Activated CD8-positive, alpha-beta T cell treated with anti-CD3 and anti-CD28 coated beads, Interleukin-2, amount 10 ng/mL, durations not matched to agents 7 days and 5 days (primary cell): Measurements from ENCODE around the gene KCNRG. TPM values are rescaled to one million over a fixed set of nuclear protein-coding genes. Genes with fewer than 3 reads are reported as not detected.

Source experiments
- ATAC-seq: fragments of 150-1000 bp; cut with Tn5 transposase; one replicate; pipeline ENCODE4 v1.10.0; 2021; ENCODE audit warnings: moderate library complexity
- CTCF ChIA-PET: fragments of 350-600 bp; sonication (Branson Sonifier 250); formaldehyde crosslinking; loops from one replicate; lab custom pipeline; 2021; ENCODE audit warnings: antibody characterized with exemption; lab: Charles Lee
- POLR2A ChIA-PET: fragments of 350-600 bp; sonication (Branson Sonifier 250); formaldehyde crosslinking; loops from one replicate; lab custom pipeline; 2021; ENCODE audit warnings: antibody characterized with exemption; lab: Charles Lee
- DNase-seq: peaks from one replicate; pipeline ENCODE4 v3.0.0-alpha.2; 2020
- H3K27ac Mint-ChIP-seq: one replicate; pipeline ENCODE4 v1.8.0; 2021; ENCODE audit warnings: mild to moderate bottlenecking, mixed read lengths
- H3K27me3 Mint-ChIP-seq: one replicate; pipeline ENCODE4 v1.8.0; 2021; ENCODE audit warnings: low read depth, mixed read lengths
- H3K36me3 Mint-ChIP-seq: one replicate; pipeline ENCODE4 v1.8.0; 2021; ENCODE audit warnings: low read depth, mixed read lengths
- H3K4me1 Mint-ChIP-seq: one replicate; pipeline ENCODE4 v1.8.0; 2021; ENCODE audit warnings: low read depth, mixed read lengths
- H3K4me3 Mint-ChIP-seq: one replicate; pipeline ENCODE4 v1.8.0; 2021; ENCODE audit warnings: mild to moderate bottlenecking, mixed read lengths
- H3K9me3 Mint-ChIP-seq: one replicate; pipeline ENCODE4 v1.8.0; 2022; ENCODE audit warnings: mixed read lengths; ENCODE audit not compliant: insufficient read depth
- total RNA-seq, 2 experiments: library from RNA; stranded (reverse); gene quantifications; one replicate each; pipeline ENCODE4 v1.2.3, GENCODE V29; 2021

The KCNRG gene
- total RNA-seq, 2 experiments from 2014 or later = 0.18 to 0.82 TPM

DNA sequence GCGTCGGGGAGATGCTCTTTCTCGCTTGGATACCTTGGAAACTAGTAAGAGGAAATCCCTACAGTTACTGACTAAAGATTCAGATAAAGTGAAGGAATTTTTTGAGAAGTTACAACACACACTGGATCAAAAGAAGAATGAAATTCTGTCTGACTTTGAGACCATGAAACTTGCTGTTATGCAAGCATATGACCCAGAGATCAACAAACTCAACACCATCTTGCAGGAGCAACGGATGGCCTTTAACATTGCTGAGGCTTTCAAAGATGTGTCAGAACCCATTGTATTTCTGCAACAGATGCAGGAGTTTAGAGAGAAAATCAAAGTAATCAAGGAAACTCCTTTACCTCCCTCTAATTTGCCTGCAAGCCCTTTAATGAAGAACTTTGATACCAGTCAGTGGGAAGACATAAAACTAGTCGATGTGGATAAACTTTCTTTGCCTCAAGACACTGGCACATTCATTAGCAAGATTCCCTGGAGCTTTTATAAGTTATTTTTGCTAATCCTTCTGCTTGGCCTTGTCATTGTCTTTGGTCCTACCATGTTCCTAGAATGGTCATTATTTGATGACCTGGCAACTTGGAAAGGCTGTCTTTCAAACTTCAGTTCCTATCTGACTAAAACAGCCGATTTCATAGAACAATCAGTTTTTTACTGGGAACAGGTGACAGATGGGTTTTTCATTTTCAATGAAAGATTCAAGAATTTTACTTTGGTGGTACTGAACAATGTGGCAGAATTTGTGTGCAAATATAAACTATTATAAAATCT is 2.7 kb upstream of the KCNRG start:
- no peaks in the 10 kb centered on the region for H3K9me3 Mint-ChIP-seq
- H3K27me3 Mint-ChIP-seq = no peaks in the 10 kb centered on the region
- no peak overlapping the region for H3K4me3 Mint-ChIP-seq
- ChIA-PET CTCF (interaction anchor here (2.8 kb wide), 1 partner anchor 15 kb away, joined by 12 read pairs; the partner anchor contains the start of gene TRIM13), POLR2A (interaction anchor here (2.3 kb wide), 1 partner anchor 15 kb away, joined by 8 read pairs; the partner anchor contains the start of gene TRIM13)
- H3K4me1 Mint-ChIP-seq = peaks cover 3% of the 10 kb centered on the region
- no peak for ATAC-seq
- no peak overlapping the region for H3K27ac Mint-ChIP-seq
- H3K36me3 Mint-ChIP-seq = peaks cover 71% of the 10 kb centered on the region
- no peak for DNase-seq

DNA sequence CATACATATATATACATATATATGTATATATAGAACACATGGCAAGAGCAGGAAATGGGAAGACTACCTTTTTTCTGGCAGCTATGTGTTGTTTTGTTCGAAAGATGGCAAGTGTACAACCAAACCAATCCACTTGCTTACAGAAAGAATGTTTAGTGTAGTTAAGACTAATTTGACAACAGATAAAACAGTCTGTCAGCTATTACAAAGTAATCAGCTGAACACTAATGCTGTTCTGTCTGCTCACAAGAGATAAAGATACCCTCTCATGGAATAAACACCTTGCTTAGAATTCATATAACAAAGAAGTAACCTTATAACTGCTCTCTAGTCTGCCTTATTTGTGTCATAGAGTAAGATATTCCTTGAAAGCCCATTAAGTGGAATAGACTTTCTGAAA is 858 bp upstream of the KCNRG start:
- CTCF ChIA-PET = interaction anchor here (1.2 to 2.7 kb wide), 2 partner anchors 17 to 66 kb away, joined by 4 to 9 read pairs; partner anchors contain the start of gene TRIM13
- no peak for ATAC-seq
- H3K27ac Mint-ChIP-seq = no peak overlapping the region

DNA sequence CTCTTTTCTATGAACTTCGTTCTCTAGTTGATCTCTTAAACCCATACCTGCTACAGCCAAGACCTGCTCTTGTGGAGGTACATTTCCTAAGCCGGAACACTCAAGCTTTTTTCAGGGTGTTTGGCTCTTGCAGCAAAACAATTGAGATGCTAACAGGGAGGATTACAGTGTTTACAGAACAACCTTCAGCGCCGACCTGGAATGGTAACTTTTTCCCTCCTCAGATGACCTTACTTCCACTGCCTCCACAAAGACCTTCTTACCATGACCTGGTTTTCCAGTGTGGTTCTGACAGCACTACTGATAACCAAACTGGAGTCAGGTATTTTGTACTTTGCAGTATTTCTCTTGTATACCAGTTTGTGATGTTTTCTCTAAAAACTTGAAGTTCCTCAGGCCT is 506 bp downstream of the KCNRG start:
- peaks cover 3% of the 10 kb centered on the region for H3K4me1 Mint-ChIP-seq
- H3K27me3 Mint-ChIP-seq = no peaks in the 10 kb centered on the region
- no peak overlapping the region for H3K27ac Mint-ChIP-seq
- no peaks in the 10 kb centered on the region for H3K9me3 Mint-ChIP-seq
- ATAC-seq (no peak), DNase-seq (no peak)
- peaks cover 77% of the 10 kb centered on the region for H3K36me3 Mint-ChIP-seq
- H3K4me3 Mint-ChIP-seq = no peak overlapping the region
- CTCF ChIA-PET = interaction anchor here (2.7 kb wide), 1 partner anchor 18 kb away, joined by 9 read pairs; the partner anchor contains the start of gene TRIM13
- POLR2A ChIA-PET = interaction anchor here (0.7 kb wide), 1 partner anchor 18 kb away, joined by 3 read pairs; no protein-coding TSS in a partner anchor

More for the DNA sequence above, 858 bp upstream of the KCNRG start:
- Mint-ChIP-seq H3K27me3 (no peaks in the 10 kb centered on the region), H3K9me3 (no peaks in the 10 kb centered on the region), H3K4me3 (no peak overlapping the region), H3K4me1 (peaks cover 3% of the 10 kb centered on the region), H3K36me3 (peaks cover 80% of the 10 kb centered on the region)
- no peak for DNase-seq
- POLR2A ChIA-PET = no interaction called here

DNA sequence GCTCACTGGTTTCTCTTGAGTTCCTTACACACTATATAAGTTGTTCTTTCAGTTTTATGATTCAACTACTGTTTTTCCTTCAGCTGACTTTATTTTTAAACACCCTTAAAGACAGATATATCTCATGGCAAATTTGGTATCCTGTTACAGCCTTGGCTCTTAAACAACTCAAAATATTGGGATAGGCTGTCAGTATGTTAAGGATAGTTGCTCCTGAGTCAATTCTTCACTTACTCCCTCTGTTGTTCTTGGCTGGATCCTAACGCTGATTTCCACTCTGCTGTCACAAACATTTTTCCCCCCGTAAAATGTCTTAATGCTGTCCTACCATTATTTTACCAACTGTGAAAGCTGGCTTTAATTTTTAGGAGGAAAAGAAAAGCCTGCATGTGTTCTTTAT is 1.2 kb downstream of the KCNRG start:
- Mint-ChIP-seq H3K9me3 (no peaks in the 10 kb centered on the region), H3K27me3 (no peaks in the 10 kb centered on the region), H3K36me3 (peaks cover 74% of the 10 kb centered on the region), H3K4me3 (no peak overlapping the region), H3K27ac (no peak overlapping the region), H3K4me1 (peaks cover 3% of the 10 kb centered on the region)
- ATAC-seq (no peak), DNase-seq (no peak)
- CTCF ChIA-PET = interaction anchor here (1.4 to 2.7 kb wide), 2 partner anchors 19 kb away, joined by 3 to 9 read pairs; partner anchors contain the start of gene TRIM13
- POLR2A ChIA-PET = no interaction called here

DNA sequence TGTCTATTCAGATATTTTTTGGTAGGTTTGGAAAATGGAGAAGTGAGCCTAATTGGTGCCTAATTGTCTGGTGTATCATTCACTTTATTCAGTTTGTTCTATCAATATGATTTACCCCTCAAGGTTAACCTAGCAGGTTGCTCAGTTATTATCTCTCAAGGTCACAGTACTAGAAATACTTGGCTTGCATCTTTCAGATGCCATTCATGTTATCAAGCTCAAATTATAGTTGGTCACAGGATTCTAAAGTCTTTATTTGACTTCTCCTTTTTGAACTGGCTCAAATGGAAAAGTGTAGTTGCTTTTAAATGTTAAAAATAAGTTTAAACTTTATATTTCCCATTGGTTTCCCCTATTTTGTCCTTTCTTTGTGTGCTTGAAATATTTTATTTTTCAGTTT is 2.6 kb downstream of the KCNRG start:
- peaks cover 68% of the 10 kb centered on the region for H3K36me3 Mint-ChIP-seq

DNA sequence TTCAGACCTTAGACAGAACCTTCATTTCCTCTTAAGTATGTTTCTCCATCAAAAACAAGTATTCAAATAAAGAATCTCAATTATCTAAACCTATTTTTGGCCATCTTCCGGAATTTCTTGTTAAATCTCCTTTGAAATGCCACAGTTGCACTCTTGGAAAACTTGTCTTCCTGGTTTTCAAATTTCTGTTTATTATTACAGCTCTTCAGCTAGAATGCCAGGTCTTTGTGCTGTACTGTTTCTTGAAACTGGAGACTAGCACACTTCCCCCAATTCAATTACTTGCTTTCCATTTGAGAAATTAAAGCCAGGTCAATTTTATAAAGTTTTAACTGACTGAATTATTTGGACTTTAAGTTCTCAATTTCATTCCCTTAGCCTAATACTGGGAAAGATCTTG is 10.2 kb downstream of the KCNRG start:
- DNase-seq = no peak
- Mint-ChIP-seq H3K4me3 (no peak overlapping the region), H3K27me3 (no peaks in the 10 kb centered on the region), H3K27ac (peak overlapping the region; percentile 1), H3K4me1 (no peaks in the 10 kb centered on the region), H3K9me3 (no peaks in the 10 kb centered on the region), H3K36me3 (peaks cover 70% of the 10 kb centered on the region)
- ChIA-PET POLR2A (no interaction called here), CTCF (no interaction called here)
- ATAC-seq = no peak

More for the DNA sequence above, 2.6 kb downstream of the KCNRG start:
- Mint-ChIP-seq H3K4me1 (peaks cover 3% of the 10 kb centered on the region), H3K4me3 (no peak overlapping the region), H3K27me3 (no peaks in the 10 kb centered on the region), H3K9me3 (no peaks in the 10 kb centered on the region), H3K27ac (no peak overlapping the region)
- ChIA-PET CTCF (interaction anchor here (1.4 to 1.5 kb wide), 3 partner anchors 21 to 67 kb away, joined by 3 to 6 read pairs (median 3); partner anchors contain the start of gene TRIM13), POLR2A (interaction anchor here (0.7 kb wide), 1 partner anchor 20 kb away, joined by 3 read pairs; no protein-coding TSS in a partner anchor)
- DNase-seq (no peak), ATAC-seq (no peak)

DNA sequence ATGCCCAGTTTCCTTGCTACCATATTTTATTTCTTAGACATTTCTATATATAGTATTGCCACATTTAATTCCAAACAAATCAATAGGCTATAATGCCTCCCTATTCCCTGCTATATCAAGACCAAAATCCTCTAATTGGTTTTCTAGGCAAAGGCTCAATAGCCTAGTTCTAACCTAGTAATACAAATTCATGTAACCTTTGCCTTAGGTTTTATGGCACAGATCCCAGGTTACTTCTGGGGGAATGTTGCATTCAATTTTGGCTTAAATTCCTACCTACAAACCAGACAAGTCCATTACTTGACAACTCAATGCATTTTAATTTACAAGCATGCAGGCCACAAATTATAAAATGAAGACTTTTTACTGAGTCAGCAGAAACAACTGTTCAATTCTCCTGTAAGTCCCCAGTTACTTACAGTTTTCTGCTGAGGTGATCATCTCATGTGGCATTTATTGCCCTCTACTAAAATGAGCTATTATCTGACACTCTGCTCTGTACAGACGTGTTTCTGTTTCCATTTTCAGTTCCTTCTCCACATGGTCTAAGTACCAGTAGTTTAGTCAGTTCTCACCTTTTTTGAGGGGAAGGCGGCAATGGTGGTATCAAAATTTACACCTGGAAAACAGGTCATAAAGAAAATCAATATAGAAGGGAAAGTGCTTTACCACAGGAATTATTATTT is 11.7 kb downstream of the KCNRG start:
- Mint-ChIP-seq H3K27ac (no peak overlapping the region), H3K4me3 (no peak overlapping the region), H3K4me1 (no peaks in the 10 kb centered on the region), H3K9me3 (no peaks in the 10 kb centered on the region), H3K36me3 (peaks cover 66% of the 10 kb centered on the region), H3K27me3 (no peaks in the 10 kb centered on the region)
- no peak for ATAC-seq
- ChIA-PET POLR2A (no interaction called here), CTCF (interaction anchor here (1.4 kb wide), 1 partner anchor 30 kb away, joined by 3 read pairs; the partner anchor contains the start of gene TRIM13)
- DNase-seq = no peak

DNA sequence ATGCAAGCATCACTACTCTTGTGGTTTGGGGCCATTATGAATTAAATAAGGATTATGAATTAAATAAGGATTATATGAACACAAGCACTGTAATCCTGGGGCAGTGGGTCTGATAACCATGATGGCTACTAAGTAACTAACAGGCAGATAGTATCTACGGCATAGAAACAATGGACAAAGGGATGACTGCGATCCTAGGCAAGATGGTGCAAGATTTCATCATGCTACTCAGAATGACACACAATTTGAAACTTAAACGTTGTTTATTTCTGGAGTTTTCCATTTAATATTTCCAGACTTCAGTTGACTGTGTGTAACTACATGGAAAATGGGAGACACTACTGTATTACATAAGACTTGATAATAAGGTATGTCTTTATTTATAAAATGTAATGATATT is 15.1 kb downstream of the KCNRG start:
- POLR2A ChIA-PET = no interaction called here

DNA sequence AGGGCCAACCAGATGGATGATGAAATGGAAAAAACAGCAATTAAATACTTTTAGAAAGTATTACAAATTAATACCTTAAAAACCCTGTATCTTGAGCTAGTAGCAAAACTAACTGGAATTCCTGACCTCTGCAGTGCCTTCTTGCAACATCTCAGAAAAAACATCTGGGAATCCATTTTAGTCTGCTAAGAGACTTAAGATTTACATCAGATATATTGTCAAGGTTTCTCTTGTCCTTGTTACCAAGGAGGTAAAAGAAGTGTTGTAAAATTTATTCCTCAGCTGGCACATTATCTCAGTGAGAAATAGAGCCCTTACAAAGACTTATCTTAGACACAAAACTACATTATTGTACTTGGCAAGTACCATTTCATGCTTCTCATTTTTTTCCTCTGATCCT is 18.5 kb downstream of the KCNRG start:
- Mint-ChIP-seq H3K4me3 (no peak overlapping the region), H3K9me3 (no peaks in the 10 kb centered on the region), H3K27me3 (no peaks in the 10 kb centered on the region), H3K4me1 (no peaks in the 10 kb centered on the region), H3K27ac (no peak overlapping the region), H3K36me3 (peaks cover 20% of the 10 kb centered on the region)
- POLR2A ChIA-PET = no interaction called here
- DNase-seq (no peak), ATAC-seq (no peak)
- CTCF ChIA-PET = interaction anchor here (0.7 to 1.7 kb wide), 3 partner anchors 36 to 878 kb away, joined by 3 to 4 read pairs (median 3); no protein-coding TSS in a partner anchor

More for the DNA sequence above, 15.1 kb downstream of the KCNRG start:
- Mint-ChIP-seq H3K27me3 (no peaks in the 10 kb centered on the region), H3K9me3 (no peaks in the 10 kb centered on the region), H3K4me1 (no peaks in the 10 kb centered on the region), H3K36me3 (peaks cover 38% of the 10 kb centered on the region), H3K4me3 (no peak overlapping the region), H3K27ac (no peak overlapping the region)
- no peak for DNase-seq
- CTCF ChIA-PET = no interaction called here
- ATAC-seq = no peak

DNA sequence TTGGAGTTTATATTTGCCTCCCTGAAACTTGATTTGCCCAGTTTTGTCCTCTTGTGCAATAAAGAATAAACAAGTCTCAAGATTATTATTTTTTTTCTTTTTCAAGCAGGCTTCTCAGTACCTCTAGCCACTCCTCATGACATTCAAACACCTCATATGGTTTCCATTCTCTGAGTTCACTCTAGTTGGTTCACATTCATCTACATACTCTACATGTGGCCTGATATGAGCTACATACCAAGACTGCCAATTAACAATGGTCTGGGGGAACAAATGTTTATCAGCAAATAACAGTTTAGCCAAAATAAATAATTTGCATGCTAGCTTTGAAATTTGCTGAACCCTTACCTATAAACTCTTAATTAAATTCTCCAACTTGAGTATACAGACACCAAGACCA is 22.5 kb downstream of the KCNRG start:
- H3K9me3 Mint-ChIP-seq = no peaks in the 10 kb centered on the region
- no peak overlapping the region for H3K4me3 Mint-ChIP-seq
- CTCF ChIA-PET = interaction anchor here (1.2 kb wide), 1 partner anchor 40 kb away, joined by 3 read pairs; no protein-coding TSS in a partner anchor
- H3K36me3 Mint-ChIP-seq = peaks cover 38% of the 10 kb centered on the region
- DNase-seq (no peak), ATAC-seq (no peak)
- no peak overlapping the region for H3K27ac Mint-ChIP-seq
- no peaks in the 10 kb centered on the region for H3K27me3 Mint-ChIP-seq
- H3K4me1 Mint-ChIP-seq = no peaks in the 10 kb centered on the region
- POLR2A ChIA-PET = no interaction called here

DNA sequence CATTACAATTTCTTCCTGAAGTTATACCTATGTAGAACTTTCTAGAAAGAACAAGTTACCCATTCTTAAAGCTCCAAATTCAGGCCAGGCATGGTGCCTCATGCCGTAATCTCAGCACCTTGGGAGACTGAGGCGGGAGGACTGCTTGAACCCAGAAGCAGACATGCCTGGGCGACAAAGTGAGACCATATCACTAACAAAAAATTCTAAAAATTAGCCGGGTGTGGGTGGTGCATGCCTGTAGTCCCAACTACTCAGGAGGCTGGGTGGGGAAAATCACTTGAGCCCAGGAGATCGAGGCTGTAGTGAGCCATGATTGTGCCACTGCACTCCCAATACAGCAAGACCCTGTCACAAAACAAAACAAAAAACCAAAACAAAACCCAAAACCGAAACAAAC is 23.0 kb downstream of the KCNRG start:
- ATAC-seq (no peak), DNase-seq (no peak)
- Mint-ChIP-seq H3K27me3 (no peaks in the 10 kb centered on the region), H3K4me1 (no peaks in the 10 kb centered on the region), H3K4me3 (no peak overlapping the region), H3K36me3 (peaks cover 42% of the 10 kb centered on the region), H3K27ac (peak overlapping the region; percentile 52), H3K9me3 (no peaks in the 10 kb centered on the region)
- CTCF ChIA-PET = interaction anchor here (1.2 kb wide), 1 partner anchor 41 kb away, joined by 3 read pairs; no protein-coding TSS in a partner anchor
- POLR2A ChIA-PET = no interaction called here
